Adrenal gland (tissue), 5 donors: ENCODE results near the gene FNDC3B.

Source experiments
- POLR2A ChIP-seq, 2 donors: fragments of 450-650 bp; IDR thresholded peaks; one replicate each; pipeline ENCODE4 v1.6.1; 2017; ENCODE audit warnings: antibody characterized with exemption in 2 of 2, mild to moderate bottlenecking in 2 of 2, moderate library complexity in 1 of 2
- TF ChIP-seq, protein P1 (sequence below), 6 experiments: fragments of 450-650 bp in 4 of 6; fragments of 200-600 bp in 2 of 6; sonication (generic) in 1 of 6; IDR thresholded peaks; 1 replicate in 5 of 6; 2 replicates in 1 of 6; pipeline versions ENCODE4 v1.5.1 to v1.8.0; 2016 to 2021; ENCODE audit warnings: antibody characterized with exemption in 6 of 6, mild to moderate bottlenecking in 2 of 6, moderate library complexity in 1 of 6
- donor health status: DM: no; HTN: no; CAD: no.

DNA sequence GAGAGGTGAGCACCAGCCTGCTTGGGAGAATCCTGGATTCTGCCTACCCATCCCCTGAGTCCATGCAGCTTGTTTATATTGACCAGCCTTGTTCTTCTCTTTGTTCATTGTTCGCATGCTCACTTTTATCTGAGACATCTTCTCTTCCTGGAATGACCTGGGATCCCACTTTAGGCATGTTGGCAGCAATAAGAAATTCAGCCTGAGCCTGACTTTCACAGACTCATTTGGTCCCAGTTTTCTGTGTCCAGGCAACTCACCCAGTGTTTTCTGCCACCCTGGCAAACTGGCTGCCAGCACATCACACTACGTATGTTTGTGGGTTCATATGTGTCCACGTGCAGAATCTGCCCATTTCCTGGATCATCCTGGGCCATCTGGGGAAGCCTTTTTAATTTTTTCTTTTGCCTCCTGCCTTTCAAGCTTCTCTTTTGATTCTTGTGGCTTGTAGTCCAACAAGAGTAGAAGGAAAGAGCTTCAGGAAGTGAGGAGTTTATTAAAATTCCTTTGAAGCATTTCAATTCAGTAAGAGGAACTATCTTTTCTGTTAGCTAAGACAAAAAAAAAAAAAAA, 199.9 kb downstream of the FNDC3B start:
- TF ChIP-seq POLR2A (IDR thresholded peaks at IDR 0.05): no peak
- TF ChIP-seq, protein P1, sequence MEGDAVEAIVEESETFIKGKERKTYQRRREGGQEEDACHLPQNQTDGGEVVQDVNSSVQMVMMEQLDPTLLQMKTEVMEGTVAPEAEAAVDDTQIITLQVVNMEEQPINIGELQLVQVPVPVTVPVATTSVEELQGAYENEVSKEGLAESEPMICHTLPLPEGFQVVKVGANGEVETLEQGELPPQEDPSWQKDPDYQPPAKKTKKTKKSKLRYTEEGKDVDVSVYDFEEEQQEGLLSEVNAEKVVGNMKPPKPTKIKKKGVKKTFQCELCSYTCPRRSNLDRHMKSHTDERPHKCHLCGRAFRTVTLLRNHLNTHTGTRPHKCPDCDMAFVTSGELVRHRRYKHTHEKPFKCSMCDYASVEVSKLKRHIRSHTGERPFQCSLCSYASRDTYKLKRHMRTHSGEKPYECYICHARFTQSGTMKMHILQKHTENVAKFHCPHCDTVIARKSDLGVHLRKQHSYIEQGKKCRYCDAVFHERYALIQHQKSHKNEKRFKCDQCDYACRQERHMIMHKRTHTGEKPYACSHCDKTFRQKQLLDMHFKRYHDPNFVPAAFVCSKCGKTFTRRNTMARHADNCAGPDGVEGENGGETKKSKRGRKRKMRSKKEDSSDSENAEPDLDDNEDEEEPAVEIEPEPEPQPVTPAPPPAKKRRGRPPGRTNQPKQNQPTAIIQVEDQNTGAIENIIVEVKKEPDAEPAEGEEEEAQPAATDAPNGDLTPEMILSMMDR (IDR thresholded peaks at IDR 0.05): no peak
